NCI-H2171 treated with DMSO at 0.1 percent for 48 hours (cell line): Measurements from ENCODE around the gene DAAM1.

Experiments used
- DNase-seq: peaks from one replicate; lab custom pipeline; 2025; lab: John Stamatoyannopoulos, UW

The DAAM1 gene

GRCh38 chr14:59187802-59188460 lies 536 bp upstream of the DAAM1 start:
- peak; percentile 90 for DNase-seq

GRCh38 chr14:59189091-59189785 lies 771 bp downstream of the DAAM1 start:
- DNase-seq = peak; percentile 32

GRCh38 chr14:59189786-59190368 lies 1.4 kb downstream of the DAAM1 start:
- DNase-seq = peak; percentile 94

GRCh38 chr14:59190372-59190771 lies 1.9 kb downstream of the DAAM1 start:
- peak; percentile 59 for DNase-seq

- DNase-seq = no peak
Measured at GRCh38 chr14:59195912-59196311, 7.4 kb downstream of the DAAM1 start.

DNA sequence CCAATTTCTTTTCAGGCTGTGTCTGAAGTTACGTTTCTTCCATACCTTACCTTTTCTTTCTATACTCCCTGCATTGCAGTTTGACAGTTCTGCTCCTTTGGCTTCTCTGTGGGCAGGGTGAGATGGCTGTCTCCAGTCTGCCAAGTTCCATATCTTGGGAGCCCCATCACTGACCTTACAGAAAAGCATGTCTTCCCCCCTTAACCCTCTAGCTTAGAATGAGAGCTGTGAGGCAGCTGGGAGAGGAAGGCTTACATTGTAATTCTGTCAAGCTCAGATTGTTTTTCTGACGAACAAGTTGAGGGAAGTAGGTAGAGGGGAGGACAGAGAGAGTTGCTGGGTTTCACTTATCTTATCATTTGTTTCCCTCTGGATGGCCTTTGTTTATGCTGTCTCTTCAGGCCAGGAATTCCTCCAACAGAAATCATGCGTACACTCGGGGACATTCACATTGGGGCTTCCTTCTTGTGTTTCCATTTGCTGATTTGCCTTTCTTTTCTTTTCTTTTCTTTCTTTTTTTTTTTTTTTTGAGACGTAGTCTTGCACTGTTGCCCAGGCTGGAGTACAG lies 9.3 kb downstream of the DAAM1 start:
- no peak for DNase-seq

DNA sequence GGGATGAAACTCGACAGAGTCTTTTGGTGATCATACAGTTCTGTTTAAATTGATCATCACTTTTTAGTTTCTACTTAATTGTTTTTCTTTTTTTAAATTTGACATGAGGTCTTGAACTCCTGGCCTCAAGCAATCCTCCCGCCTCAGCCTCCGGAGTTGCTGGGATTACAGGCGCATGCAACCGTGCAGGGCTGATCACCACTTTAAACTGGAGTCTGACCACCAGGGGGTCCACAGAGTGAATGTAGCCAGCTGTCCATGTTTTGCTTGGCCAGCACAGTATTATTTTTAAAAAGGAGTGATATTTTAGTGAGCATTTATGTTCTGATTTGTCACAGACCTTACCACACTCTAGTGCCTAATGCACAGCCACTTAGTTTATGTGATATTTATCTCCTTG lies 10.7 kb downstream of the DAAM1 start:
- no peak for DNase-seq

DNA sequence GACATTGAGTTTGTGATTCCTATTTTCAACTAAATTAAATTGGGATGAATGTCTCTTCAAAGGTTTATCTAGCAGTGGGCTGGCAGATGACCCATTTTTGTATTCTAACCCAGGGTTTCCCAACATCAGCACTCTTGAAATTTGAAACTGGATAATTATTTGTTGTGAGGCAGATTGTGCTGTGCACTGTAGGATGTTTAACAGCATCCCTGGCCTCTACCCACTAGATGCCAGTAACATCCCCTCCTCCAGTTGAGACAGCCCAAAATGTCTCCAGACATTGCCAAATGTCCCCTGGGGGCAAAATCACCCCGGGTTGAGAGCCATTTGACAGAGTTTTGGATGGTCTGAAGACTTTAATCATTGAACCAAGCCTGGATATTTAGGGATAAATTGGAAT lies 11.1 kb downstream of the DAAM1 start:
- DNase-seq = peak; percentile 42

- no peak for DNase-seq
Measured at GRCh38 chr14:59200195-59200594, 11.7 kb downstream of the DAAM1 start.

GRCh38 chr14:59202031-59202430 lies 13.6 kb downstream of the DAAM1 start:
- no peak for DNase-seq

DNA sequence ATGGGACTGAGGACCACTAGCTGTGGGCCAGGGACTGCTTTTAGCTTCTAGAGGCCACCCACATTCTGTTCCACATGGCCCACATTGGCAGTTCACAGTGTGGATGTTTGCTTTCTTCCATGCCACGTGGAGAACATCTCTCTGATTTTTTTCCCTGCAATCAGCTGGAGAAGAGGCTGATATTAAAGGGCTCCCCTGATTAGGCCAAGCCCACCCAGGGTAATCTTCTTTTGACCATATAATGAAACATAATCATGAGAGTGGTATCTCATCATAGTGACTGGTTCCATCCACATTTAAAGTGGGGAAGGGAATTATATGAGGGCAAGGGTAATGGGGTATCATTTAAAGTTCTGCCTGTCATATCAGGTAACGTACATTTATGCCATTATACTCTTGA lies 15.8 kb downstream of the DAAM1 start:
- no peak for DNase-seq

- DNase-seq = no peak
Measured at GRCh38 chr14:59206892-59207291, 18.4 kb downstream of the DAAM1 start.

DNA sequence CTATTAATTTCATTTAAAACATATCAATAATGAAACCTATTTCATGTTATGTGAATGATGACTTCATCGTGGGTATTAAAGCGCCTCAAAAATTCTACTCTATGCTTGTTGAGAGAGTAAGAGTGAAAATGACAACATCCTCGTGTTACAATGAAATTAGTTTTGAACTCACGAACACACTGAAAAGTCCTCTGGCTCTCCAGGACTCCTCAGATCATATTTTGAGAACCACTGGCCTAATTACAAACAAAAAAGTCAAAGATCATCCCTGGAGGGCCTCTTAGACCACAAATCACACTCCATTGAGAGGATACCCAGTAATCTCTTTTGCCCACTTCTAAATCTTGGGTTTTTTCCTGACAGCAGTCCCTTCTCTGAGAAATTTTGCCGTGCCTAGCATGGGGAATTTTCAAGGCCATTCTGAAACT lies 19.1 kb downstream of the DAAM1 start:
- no peak for DNase-seq

- no peak for DNase-seq
Measured at GRCh38 chr14:59208224-59208814, 19.9 kb downstream of the DAAM1 start.

GRCh38 chr14:59208954-59209353 lies 20.5 kb downstream of the DAAM1 start:
- DNase-seq = no peak

DNA sequence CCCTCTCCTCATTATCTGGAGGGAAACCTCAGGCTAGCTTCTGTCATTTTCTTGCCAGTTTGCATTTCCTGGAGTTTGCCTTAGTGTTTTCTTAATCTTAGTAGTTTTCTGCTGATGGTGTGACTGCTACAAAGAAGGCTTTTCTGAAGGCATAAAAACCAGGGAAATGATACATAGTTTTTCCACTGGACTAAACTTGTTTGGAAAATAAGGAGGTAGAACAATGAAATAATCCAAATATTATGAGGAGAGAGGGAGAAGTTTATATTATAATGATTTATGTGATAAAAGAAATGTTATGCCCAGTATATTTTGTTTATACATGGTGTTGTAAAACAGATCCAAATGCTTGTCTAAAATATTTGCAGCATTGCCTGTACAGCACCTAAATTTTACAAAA lies 22.2 kb downstream of the DAAM1 start:
- no peak for DNase-seq

DNA sequence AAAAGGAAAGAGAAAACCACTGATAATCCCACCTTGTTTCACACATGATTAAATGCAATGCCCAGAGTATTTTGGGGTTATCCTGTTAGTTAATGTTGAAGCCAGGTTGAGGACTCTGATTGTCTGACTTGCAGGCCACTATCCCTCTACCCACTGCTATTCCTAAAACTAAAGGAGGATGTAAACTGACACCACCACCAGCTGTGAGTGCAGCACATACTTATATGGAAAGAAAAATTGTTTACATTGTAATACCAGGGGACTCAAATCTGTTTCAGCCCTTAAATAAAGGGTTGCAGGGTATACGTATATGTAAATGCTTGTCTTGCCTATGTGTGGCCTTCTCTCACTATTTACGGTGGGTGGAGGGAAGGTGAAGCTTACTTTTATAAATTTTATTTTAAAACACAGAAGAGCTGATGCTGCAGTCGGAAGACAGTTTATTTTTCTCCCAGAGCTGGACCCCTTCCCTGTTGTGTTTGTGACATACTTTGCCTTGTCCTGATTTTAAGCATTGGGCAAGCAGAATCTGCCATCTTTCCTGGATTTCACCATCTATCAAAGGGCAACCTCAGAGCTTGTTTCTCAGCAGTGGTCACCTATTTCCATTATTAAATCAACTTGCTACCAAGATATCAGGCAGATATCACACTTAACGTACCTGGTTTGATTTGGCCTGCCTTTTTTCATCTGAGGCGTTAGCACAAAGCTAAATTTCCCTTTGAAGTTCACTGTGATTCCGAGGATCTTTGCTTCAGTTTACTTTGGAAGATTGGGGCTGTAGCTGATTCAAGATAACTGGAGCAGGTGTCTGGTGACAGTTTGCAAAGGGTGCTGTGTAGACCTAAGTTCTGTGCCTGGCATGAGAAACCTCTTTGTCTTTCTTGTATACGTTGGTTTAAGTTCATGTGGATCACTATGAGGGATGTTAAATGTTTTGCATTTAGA lies 25.2 kb downstream of the DAAM1 start:
- DNase-seq = peak; percentile 91

DNA sequence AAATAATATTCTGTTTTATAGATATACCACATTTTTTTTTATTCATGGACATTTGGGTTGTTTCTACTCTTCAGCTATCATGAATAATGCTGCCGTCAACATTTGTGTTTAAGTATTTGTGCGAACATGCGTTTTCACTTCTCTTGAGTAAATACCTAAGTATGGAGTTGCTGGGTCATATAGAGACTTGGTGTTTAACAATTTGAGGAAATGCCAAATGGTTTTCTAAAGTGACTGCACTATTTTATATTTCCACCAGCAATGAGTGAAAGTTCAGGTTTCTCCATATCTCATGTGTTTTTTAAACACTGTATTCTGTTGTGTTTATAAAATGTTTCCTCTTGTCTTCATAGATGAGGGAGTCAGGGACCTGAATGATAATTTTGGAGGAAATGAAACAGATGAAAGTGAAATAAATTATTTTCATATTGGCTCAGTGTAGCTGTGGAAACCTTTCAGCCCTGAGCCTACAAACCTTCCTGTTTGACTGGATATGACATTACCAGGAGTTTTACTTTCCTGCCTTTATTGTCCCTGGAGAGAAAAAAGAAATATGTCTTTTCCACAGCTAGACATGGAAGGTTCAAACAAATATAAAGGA lies 26.3 kb downstream of the DAAM1 start:
- DNase-seq = no peak

GRCh38 chr14:59215322-59215721 lies 26.9 kb downstream of the DAAM1 start:
- no peak for DNase-seq

DNA sequence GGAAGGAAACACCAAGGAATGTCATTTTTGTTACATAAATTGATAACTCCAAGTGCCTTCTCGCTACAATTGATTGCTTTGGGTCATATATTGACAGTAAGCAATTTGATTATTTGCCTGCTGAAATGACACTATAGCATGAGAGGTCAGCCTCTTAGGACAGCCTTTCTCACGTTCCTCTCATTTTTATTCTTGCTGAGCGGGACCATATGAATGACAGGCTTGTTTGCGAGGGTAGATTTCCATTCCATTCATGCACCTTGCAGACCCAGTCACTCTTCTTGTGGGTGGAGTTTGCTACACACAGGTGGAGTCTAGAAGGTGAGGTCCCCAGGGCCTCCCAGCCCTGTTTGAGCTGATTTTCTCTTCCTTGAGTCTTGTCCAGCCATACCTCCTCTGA lies 27.3 kb downstream of the DAAM1 start:
- DNase-seq = no peak

GRCh38 chr14:59217011-59217410 lies 28.5 kb downstream of the DAAM1 start:
- DNase-seq = no peak
